Mesodermal cell (in vitro differentiated cells): ENCODE results near the gene WNT3A.

Experiments
- H3K27ac ChIP-seq: 2 replicates; pipeline ENCODE4 v1.7.0; 2013; ENCODE audit warnings: mild to moderate bottlenecking, low read depth, low read length, moderate library complexity; ENCODE audit not compliant: severe bottlenecking
- H3K36me3 ChIP-seq: 2 replicates; pipeline ENCODE4 v1.7.1; 2013; ENCODE audit warnings: mild to moderate bottlenecking, low read length, moderate library complexity; ENCODE audit not compliant: control insufficient read depth, insufficient read depth
- H3K4me1 ChIP-seq: one replicate; pipeline ENCODE4 v1.7.1; 2013; ENCODE audit warnings: mild to moderate bottlenecking, low read length; ENCODE audit not compliant: insufficient read depth, control insufficient read depth, poor library complexity, severe bottlenecking
- H3K4me3 ChIP-seq: 2 replicates; pipeline ENCODE4 v1.7.0; 2013; ENCODE audit warnings: low read length, control low read depth, mild to moderate bottlenecking; ENCODE audit not compliant: insufficient read depth, poor library complexity, severe bottlenecking; ENCODE audit errors: extremely low read depth
- H3K9me3 ChIP-seq: 2 replicates; pipeline ENCODE4 v1.7.1; 2013; ENCODE audit warnings: mild to moderate bottlenecking, low read length, moderate library complexity; ENCODE audit not compliant: control insufficient read depth
- WGBS, 2 experiments: methylation state at CpG; one replicate each; pipeline ENCODE4 v1.1.5; 2013; ENCODE audit warnings: missing lambda C conversion rate in 2 of 2; ENCODE audit not compliant: insufficient coverage in 2 of 2; 5-methylcytosine and 5-hydroxymethylcytosine counted together

Gene WNT3A

GRCh38 chr1:228021355-228022030 lies 14.7 kb downstream of the WNT3A start:
- H3K4me1 ChIP-seq: no peaks in the 10 kb centered on the region
- H3K9me3 ChIP-seq: no peaks in the 10 kb centered on the region
- WGBS, 2 experiments: 80 to 82% methylated on average over 16 to 20 of the region's 21 CpGs
- H3K4me3 ChIP-seq: no peak overlapping the region
- no peak overlapping the region for H3K27ac ChIP-seq
- H3K36me3 ChIP-seq: no peaks in the 10 kb centered on the region

GRCh38 chr1:228022571-228023293 lies 15.9 kb downstream of the WNT3A start:
- 86 to 94% methylated on average over 23 to 25 of the region's 28 CpGs for whole genome bisulfite sequencing, 2 experiments
- H3K27ac ChIP-seq: no peak overlapping the region

DNA sequence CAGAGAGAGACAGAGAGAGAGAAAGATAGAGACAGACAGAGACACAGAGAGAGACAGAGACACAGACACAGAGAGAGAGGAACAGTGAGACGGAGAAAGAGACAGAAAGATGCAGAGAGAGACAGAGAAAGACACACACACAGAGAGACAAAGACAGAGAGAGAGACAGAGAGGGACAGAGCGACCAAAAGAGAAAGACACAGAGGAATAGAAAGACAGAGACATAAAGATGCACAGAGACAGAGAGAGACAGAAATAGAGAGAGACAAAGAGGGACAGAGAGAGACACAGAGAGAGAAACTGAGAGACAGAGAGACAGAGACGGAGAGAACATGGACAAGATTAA lies 16.5 kb downstream of the WNT3A start:
- Histone ChIP-seq H3K9me3 (no peaks in the 10 kb centered on the region), H3K27ac (no peak overlapping the region), H3K4me3 (no peak overlapping the region), H3K36me3 (no peaks in the 10 kb centered on the region), H3K4me1 (no peaks in the 10 kb centered on the region)
- 88% methylated on average over 3 of the region's 3 CpGs for WGBS, 2 experiments

More at GRCh38 chr1:228022571-228023293, 15.9 kb downstream of the WNT3A start:
- Histone ChIP-seq H3K4me3 (no peak overlapping the region), H3K4me1 (no peaks in the 10 kb centered on the region), H3K9me3 (no peaks in the 10 kb centered on the region), H3K36me3 (no peaks in the 10 kb centered on the region)

DNA sequence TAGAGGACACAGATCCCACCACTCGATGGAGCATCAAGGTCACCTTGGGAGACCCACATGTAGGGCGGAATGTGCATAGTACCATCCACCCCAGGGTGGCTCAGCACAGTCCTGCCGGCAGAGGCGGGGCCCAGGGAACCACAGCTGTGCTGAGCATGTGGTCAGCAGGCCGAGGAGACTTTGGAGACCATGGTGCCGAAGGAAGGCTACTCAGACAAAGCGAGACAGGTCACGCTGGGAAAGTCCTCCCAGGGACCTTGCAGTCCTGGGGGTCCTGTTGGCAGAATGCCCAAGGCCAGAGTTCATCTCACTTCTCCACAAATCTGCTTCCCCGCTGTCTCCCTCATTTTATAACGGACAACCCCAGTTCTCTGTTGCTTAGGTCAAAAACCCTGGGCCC lies 22.5 kb downstream of the WNT3A start:
- Histone ChIP-seq H3K4me1 (no peaks in the 10 kb centered on the region), H3K27ac (no peak overlapping the region), H3K4me3 (no peak overlapping the region), H3K36me3 (no peaks in the 10 kb centered on the region), H3K9me3 (no peaks in the 10 kb centered on the region)
- WGBS, 2 experiments: 92 to 93% methylated on average over 9 of the region's 10 CpGs

DNA sequence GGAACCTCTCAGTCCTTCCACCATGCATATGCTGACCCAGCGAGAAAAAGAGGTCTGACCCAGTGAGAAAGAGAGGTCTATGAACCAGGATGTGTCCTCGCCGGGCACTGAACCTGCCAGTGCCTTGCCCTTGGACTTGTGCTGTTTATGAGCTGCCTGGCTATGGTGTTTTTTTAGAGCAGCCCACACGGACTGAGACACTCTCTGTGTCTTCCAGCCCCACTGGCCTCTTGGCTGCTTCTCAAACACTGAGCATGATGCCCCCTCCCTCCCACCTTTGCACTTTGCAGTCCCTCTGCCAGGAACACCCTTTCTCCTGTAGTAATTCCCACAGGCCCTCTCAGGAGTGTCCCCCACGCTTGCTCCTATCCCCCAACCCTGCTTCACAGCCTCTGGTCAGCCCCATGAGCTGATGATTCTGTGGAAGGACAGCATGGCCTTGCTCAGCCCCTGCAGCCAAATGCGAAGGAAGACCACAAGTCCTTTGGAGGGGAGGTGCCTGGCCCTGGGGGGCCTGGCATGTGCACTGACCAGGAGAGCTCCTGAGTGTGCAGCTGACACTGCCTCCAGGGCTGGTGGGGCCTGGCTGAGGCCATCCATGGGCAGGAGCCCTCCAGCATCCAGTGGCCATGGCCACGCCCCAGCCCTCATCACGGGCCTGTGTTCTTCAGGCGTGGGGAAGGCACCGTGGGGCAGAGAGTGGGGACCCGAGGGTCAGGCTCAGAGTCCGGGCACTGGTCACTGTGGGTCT lies 23.8 kb downstream of the WNT3A start:
- Histone ChIP-seq H3K9me3 (no peaks in the 10 kb centered on the region), H3K27ac (no peak overlapping the region), H3K4me1 (no peaks in the 10 kb centered on the region), H3K4me3 (no peak overlapping the region), H3K36me3 (no peaks in the 10 kb centered on the region)
- WGBS, 2 experiments: 87 to 92% methylated on average over 11 of the region's 12 CpGs

DNA sequence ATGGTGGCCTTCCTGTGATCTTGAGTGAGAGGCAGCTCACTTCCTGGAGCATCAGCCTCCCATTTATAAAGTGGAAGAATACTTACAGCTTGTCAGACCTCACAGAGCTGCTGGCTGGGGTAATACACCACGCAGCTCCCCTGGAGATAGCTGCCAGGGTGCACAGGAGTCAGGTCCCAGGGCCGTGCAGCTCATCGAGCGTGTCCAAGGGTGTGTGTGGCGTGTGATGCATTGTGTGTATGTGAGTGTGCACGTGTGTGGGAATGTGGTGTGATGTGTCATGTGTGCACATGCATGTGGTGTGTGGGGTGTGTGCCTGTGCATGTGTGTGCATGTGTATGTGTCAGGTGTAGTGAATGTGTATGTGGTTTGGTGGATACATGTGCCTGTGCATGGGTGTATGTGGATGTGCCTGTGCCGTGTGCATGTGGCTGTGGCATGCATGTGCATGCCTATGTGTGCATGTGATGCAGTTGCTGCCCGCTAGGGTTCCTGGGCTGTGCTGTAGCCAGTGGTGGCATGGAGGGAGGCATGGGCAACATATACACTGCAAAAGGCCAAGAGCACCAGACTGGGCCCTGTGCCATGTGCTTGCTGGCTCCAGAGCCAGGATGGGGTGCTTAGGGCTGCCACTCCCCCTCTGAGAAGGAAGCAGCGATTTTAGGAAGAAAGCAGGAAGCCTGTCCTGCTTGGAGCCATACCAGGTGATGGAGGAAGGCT lies 24.6 kb downstream of the WNT3A start:
- Histone ChIP-seq H3K27ac (no peak overlapping the region), H3K9me3 (no peaks in the 10 kb centered on the region), H3K36me3 (no peaks in the 10 kb centered on the region), H3K4me1 (no peaks in the 10 kb centered on the region), H3K4me3 (no peak overlapping the region)
- 89 to 93% methylated on average over 9 of the region's 9 CpGs for WGBS, 2 experiments

DNA sequence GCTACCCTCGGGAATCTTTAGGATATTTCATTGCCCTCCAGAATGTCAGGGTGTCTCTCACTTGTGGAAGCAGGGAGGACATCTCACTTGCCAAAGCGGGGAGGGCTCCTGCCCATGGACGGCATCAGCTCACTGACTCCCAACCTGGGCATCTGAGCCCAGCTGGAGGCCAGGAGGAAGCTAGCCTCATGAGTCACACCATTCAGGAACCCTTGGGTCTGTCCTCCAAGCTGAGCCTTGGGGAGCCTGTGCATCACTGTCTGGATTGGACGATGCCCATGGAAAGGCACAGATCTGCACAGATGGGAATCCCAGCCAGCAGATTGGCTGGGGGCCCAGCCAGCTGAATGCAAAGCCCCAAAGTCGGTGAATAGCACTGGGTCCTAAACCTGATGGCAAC lies 25.2 kb downstream of the WNT3A start:
- Histone ChIP-seq H3K4me1 (no peaks in the 10 kb centered on the region), H3K27ac (no peak overlapping the region), H3K36me3 (no peaks in the 10 kb centered on the region), H3K4me3 (no peak overlapping the region), H3K9me3 (no peaks in the 10 kb centered on the region)
- WGBS, 2 experiments: 83 to 86% methylated on average over 5 of the region's 5 CpGs

- H3K9me3 ChIP-seq: no peaks in the 10 kb centered on the region
- 71% methylated on average over 1 of the region's 2 CpGs; no CpG with 5 or more reads in 1 of the 2 experiments for WGBS, 2 experiments
- H3K27ac ChIP-seq: no peak overlapping the region
Observed at GRCh38 chr1:228033376-228033775, 26.6 kb downstream of the WNT3A start.

DNA sequence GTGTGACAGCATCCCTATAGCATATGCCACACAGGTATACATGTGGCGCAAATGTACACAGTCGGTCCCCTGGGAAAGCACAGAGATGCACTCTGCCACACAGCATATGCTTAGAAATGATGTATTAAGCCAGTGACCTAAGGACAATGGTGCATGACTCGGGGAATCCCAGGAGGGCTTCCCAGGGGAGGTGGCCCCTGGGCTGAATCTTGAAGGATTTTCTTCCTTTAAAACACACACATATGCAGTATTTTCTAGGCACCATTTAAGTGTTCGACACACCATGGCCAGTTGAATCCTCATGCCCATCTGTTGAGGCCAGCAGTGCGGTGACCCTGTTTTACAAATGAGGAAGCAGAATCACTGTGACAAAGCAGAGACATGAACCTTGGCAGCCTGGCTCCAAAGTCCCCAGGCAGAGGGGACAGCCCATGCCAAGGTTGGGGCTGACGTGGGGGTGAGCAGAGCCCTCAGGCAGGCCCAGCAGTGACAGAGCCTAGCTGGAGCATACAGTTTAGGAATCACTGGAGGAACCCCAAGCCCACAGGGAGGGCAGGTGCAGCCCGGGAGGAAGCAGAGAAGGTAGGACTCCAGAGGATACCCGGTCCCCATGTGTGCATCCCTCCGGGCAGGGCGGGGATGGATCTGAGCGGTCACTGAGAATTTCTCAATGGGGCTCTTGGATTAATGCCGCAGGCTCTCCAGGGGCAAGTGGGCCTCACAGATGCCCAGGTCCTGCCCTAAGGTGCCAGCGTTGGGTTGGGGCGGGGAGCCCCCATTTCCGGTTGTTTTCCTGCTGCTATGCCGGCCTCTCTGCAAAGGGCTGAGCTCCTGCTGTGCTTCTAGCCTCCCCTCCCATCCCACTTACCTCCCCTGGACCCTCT lies 28.4 kb downstream of the WNT3A start:
- no peak overlapping the region for H3K4me3 ChIP-seq
- no peaks in the 10 kb centered on the region for H3K36me3 ChIP-seq
- H3K4me1 ChIP-seq: no peaks in the 10 kb centered on the region
- WGBS, 2 experiments: 88 to 93% methylated on average over 13 to 14 of the region's 16 CpGs
- H3K9me3 ChIP-seq: no peaks in the 10 kb centered on the region
- H3K27ac ChIP-seq: no peak overlapping the region

More at GRCh38 chr1:228033376-228033775, 26.6 kb downstream of the WNT3A start:
- H3K4me3 ChIP-seq: no peak overlapping the region
- H3K36me3 ChIP-seq: no peaks in the 10 kb centered on the region
- H3K4me1 ChIP-seq: no peaks in the 10 kb centered on the region

GRCh38 chr1:228035844-228036243 lies 29.0 kb downstream of the WNT3A start:
- Histone ChIP-seq H3K4me3 (no peak overlapping the region), H3K27ac (no peak overlapping the region), H3K36me3 (no peaks in the 10 kb centered on the region), H3K9me3 (no peaks in the 10 kb centered on the region), H3K4me1 (no peaks in the 10 kb centered on the region)
- WGBS, 2 experiments: 60% methylated on average over 4 of the region's 5 CpGs; no CpG with 5 or more reads in 1 of the 2 experiments
